ENCODE results near the gene SEMA4C.

SEMA4C gene

GRCh38 chr2:96881349-96882195 is 11.7 kb upstream of the SEMA4C start:
- DNase-seq (ENCODE audit: low spot score) = no peak

GRCh38 chr2:96880891-96881273 is 11.0 kb upstream of the SEMA4C start:
- no peak for DNase-seq (ENCODE audit: low spot score)

- DNase-seq (ENCODE audit: low spot score) = no peak
Observed at GRCh38 chr2:96879545-96880040, 9.7 kb upstream of the SEMA4C start.

GRCh38 chr2:96878796-96879544 is 9.1 kb upstream of the SEMA4C start:
- no peak for DNase-seq (ENCODE audit: low spot score)

- DNase-seq (ENCODE audit: low spot score) = no peak
Observed at GRCh38 chr2:96878171-96878570, 8.3 kb upstream of the SEMA4C start.

GRCh38 chr2:96877631-96878092 is 7.8 kb upstream of the SEMA4C start:
- DNase-seq (ENCODE audit: low spot score) = no peak

GRCh38 chr2:96877042-96877451 is 7.2 kb upstream of the SEMA4C start:
- no peak for DNase-seq (ENCODE audit: low spot score)

GRCh38 chr2:96876269-96877041 is 6.6 kb upstream of the SEMA4C start:
- DNase-seq (ENCODE audit: low spot score) = no peak

- peak; percentile 76 for DNase-seq (ENCODE audit: low spot score)
Observed at GRCh38 chr2:96875498-96876268, 5.8 kb upstream of the SEMA4C start.

GRCh38 chr2:96874198-96874831 is 4.4 kb upstream of the SEMA4C start:
- DNase-seq (ENCODE audit: low spot score) = no peak

GRCh38 chr2:96873651-96874096 is 3.8 kb upstream of the SEMA4C start:
- no peak for DNase-seq (ENCODE audit: low spot score)

GRCh38 chr2:96872591-96873349 is 2.9 kb upstream of the SEMA4C start:
- DNase-seq (ENCODE audit: low spot score) = no peak

- no peak for DNase-seq (ENCODE audit: low spot score)
Observed at GRCh38 chr2:96870626-96871255, 861 bp upstream of the SEMA4C start.

GRCh38 chr2:96869281-96869821 is 529 bp downstream of the SEMA4C start:
- no peak for DNase-seq (ENCODE audit: low spot score)

GRCh38 chr2:96868555-96869280 is 1.2 kb downstream of the SEMA4C start:
- peak; percentile 91 for DNase-seq (ENCODE audit: low spot score)

GRCh38 chr2:96867756-96868554 is 1.9 kb downstream of the SEMA4C start:
- DNase-seq (ENCODE audit: low spot score) = no peak

- DNase-seq (ENCODE audit: low spot score) = no peak
Observed at GRCh38 chr2:96866986-96867755, 2.7 kb downstream of the SEMA4C start.

Data from ecto neural progenitor cell (in vitro differentiated cells).